GM18519 (cell line): Measurements from ENCODE around the gene RAX2.
"Not testable (repeated sequence)": the region's sequence is repeated elsewhere in the genome, so short reads cannot be mapped to it uniquely, and the experiment has no call there.

Experiments
- ATAC-seq: cut with Tn5 transposase; IDR thresholded peaks from one replicate; pipeline ENCODE4 v1.9.1; 2021; ENCODE audit warnings: mild to moderate bottlenecking, moderate library complexity; ENCODE audit not compliant: unreplicated experiment, low FRiP score

The RAX2 gene

DNA sequence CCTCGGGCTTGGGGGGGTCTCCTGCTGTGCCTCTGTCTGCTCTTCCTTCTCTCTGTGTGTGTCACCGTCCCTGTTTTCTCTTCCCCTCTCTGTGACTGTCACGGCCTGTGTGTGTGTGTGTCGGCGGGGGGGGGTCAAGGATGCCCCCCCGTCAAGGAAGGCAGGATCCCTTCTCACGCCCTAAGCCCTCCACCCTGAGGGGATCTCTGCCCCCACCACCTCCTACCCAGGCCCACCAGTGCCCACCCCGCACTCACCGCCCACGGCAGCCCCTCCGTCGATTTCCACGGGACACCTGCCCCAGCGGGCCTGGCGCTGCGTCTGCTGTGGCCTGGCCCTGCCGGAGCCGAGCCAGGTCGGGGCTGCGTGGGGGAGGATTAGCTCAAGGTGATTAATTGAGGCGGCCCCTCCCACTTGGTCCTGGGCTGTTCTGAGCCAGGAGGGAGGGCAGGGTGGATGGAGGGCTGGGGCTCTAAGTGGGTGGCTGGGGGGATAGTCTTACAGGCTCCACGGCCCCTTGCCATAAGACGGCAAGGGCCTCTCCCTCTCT is at the start of gene RAX2:
Gene RAX2, minus strand, starts transcription at position 323 of the 550 bp plus-strand sequence. CDS start 486 bp downstream, outside the sequence.
- no peak for ATAC-seq

DNA sequence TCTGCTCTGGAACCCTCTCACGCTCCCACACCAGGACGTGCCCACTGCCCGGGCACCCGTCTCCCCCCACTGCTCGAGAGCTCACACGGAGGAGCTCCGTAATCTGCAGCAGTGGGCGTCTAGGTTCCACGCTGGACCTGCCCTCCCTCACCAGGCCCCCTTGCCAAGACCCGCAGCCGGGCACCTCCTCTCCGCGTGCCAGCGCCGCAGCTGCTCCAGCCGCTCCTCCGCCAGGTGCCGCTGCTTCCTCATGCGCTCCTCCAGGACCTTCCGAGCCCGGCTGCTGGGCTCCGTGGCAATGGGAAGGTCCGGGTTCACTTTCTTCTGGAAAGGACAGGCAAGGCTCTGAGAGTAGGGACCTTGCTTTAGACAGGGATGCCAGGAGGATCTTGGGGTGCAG is 49.1 kb upstream of the RAX2 start:
- no peak for ATAC-seq

DNA sequence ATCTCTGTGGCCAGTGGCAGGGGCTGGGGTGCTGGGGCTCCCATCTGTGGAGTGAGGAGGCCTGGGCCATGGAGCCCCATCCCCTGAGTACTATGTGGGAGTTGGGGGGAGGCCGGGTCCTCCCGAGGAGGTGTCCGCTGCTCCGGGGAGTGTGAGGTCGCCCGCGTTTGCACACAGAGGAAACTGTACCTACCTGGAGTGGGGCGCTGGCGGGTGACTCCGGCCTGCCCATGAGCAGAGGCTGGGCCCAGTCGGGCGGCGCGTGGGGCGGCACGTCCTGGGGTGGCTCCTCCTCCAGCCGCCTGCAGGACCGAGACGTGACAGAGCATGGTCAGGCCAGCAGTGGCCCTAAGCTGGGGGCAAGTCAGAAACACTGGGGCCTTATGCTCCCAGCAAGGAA is 48.0 kb upstream of the RAX2 start:
- no peak for ATAC-seq

DNA sequence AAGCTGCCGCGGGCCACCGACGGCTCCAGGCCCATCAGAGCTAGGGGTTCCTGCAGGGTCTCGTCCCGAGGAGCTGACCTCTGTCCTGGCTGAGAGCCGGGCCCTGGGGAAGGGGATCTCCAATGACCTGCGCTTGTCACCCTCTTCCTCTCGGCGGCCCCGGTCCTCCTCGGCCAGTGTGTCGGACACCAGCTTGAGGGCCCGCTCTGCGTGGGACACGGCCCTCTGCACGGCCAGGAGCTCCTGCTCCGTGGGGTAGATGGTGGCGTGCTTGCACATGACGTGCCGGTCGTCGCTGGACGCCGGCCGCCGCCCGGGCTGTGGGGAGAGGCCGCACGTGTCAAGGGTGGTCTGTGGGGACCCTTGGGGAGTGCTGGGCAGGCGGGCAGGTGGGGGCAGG is 46.9 kb upstream of the RAX2 start:
- no peak for ATAC-seq

DNA sequence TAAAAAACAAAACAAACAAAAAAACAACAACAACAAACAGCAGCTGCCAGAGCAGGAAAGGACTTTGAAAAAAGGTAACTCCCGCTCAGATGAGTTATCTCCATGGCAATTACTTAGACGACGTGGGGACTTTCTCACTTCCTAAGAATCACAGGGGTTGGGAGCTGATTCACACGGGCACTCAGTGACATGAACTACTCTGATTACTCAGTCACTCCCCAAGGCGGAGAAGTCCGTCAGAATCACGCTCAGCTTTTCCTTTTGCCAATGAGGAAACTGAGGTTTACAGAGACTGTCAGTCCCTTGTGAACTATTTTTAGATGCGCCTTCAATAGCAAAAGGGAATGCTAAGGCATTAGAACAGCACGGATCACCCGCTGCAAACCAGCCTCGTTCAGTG is 46.4 kb upstream of the RAX2 start:
- no peak for ATAC-seq

DNA sequence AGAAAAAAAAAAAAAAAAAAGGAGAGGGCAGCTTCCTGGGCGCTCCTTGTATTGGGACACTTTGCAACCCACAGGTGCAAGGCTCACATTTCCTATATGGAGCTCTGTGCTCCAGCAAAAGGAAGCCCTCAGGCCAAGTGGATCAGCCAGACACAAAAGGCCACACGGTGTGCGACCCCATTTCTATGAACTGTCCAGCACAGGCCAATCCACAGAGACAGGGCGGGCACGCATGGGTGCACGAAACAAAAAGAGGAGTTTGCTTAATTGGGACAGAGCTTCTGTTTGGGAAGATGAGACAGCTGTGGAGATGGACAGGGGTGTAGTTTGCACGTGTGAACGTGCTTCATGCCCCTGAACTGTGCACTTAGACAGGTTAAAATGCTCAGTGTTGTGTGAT is 45.7 kb upstream of the RAX2 start:
- no peak for ATAC-seq

DNA sequence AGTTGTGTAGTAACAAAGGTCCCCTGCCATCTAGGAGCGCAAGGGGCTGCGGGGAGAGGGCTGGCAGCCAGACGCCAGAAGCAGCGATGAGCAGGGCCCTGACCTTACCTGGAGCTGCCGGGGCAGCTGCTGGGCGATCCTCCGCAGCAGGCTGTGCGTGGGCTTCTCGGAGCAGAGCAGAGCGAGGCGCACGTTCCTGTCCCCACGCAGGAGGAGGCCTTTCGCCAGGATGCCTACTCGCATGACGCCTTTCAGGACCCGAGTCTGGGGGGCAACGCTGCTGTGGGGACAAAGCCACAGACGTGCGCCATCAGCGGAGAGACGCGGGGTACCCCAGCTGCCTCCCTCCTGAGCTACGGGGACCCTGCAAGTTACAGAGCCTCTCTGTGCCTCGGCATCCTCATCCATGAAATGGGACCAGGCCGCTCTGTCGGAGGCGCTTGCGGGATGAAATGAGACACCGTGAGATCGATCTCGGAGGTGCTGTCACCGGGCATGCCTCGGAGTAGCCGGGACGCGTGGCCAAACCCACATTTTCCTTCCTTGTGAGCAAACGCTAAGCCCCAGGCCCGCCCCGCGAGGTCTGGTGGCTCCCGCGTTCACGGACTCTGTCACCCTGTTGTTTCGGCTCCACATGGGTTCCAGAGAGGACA is 44.7 kb upstream of the RAX2 start:
- ATAC-seq = no peak

DNA sequence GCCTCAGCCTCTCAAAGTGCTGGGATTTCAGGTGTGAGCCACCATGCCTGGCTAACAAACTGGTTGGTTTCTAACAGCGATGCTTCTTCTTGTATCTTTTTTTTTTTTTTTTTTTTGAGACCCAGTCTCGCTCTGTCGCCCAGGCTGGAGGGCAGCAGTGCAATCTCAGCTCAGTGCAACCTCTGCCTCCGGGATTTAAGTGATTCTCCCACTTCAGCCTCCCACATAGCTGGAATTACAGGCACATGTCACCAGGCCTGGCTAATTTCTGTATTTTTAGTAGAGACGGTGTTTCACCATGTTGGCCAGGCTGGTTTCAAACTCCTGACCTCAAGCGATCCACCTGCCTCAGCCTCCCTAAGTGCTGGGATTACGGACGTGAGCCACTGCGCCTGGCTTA is 44.1 kb upstream of the RAX2 start:
- ATAC-seq = not testable (repeated sequence)

DNA sequence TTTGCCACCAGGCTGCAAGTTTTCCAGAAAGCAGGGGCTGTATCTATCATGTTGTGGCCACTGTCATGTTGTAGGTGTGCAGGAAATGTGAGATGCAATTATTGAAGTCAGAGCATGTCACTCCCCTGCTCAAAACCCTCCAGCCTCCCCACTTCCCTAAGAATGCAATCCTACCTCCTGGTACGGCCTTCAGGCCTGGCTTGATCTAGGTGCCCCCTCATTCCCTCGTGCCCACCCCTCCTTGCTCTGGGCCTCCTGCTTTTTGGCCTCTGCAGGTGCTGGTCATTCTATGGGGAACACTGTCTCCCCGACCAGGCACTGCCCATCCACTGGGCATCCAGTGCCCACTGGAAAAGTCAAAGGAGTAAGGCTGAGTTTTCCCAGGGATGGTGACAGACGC is 42.6 kb upstream of the RAX2 start:
- no peak for ATAC-seq

DNA sequence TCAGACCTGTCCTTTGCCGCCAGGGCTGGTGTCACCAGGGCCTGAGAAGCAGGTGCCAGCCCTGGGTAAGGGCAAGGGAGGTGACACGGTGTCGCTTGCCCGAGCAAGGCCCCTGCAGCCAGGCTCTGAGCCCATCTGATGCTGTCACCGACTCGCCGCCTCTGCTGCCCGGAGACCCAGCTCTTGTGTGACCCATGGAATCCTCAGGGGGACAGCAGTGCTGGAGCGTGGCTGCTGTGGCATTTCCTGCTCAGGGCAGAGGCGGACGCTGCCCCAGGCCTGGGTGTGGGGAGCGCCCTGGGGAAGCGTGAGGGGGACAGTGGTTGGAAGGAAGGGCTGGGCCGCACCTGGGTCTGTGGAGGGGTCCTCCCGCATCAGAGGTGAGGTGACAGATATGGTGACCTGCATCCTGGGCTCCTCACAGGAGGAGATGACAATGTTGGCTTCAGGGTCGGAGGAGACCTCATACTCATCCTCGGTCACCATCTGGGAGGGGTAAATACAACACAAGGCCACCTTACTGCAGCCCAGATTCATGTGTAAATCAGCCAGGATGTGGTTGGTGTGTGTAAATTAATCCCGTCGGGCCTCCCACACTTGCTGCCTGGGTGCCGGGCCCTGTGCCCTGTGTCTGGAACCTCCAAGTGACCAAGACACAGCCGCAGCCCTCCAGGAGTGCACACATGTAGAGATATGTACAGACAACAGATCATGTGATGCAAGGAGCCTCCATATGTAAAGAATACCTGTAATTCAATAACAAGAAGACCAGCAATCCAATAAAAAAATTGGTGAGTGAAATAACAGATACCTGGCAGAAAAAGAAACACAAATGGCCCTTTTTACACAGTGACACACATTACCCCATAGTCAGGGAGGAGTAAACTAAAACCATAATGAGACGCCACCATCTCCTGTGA is 41.7 kb upstream of the RAX2 start:
- no peak for ATAC-seq

DNA sequence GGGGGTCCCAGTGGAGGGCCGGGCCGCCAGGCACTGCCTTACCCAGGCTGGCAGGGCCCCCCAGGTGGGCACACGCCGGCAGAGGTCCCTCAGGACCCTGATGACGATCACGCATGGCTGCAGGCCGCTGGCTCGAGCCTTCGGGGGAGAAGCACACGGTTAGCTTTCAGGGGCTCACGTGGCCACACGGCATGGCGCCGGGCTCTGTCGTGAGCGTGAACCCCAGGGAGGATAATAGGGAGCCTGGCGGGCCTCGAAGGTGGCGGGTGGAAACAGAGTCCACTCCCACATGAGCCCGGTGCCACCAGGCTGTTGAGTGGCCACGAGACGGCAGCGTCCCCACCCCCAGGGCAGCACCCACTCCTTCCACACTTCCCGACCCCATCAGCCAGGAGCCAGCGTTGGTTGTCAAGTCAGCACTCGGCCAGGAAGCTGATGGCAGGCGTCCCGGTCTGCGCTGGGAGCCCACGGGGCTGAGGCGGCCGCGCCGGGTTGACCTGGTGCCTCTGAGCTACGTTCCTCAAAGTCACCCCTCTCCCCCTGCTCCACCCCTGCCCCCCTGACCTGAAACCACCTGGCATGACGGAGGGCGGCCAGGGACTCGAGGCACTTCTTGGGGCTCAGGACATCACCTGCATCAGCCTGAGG is 38.8 kb upstream of the RAX2 start:
- ATAC-seq = no peak

DNA sequence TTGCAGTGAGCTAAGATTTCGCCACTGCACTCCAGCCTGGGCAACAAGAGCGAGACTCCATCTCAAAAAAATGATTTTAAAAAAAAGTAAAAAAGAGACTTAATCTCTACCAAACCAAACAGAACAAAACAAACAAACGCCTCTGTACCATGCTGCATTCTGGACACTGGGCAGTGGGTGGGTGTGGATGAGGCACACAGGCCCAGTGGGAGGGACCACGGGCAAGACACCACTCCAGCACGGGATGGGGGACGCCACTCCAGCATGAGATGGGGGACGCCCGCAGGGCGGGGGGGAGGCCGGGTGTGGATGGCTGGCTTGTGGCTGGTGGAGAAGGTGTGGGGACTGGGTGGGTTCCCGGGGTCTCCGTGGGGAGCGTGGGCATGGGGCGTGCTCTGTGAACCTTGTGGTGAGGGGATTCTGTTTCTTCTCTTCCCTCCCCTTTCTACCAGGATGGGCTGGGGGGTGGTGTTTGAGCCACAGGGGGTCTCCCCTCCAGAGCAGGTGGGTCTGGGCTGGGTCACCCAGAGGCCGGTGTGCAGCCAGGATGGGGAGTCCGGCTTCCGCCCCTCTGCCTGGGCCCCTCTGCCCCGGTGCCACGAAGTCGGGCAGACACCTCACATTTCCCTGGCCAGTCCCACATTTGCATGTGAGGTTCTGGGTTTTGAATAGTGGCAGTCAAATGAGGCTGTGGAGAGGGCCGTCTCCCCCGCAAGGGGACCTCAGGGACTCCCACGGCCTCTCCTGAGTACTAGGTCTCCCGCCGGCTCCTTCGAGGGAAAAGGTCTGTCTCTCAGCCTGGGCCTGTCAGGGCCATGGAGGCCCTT is 38.1 kb upstream of the RAX2 start:
- ATAC-seq = no peak

DNA sequence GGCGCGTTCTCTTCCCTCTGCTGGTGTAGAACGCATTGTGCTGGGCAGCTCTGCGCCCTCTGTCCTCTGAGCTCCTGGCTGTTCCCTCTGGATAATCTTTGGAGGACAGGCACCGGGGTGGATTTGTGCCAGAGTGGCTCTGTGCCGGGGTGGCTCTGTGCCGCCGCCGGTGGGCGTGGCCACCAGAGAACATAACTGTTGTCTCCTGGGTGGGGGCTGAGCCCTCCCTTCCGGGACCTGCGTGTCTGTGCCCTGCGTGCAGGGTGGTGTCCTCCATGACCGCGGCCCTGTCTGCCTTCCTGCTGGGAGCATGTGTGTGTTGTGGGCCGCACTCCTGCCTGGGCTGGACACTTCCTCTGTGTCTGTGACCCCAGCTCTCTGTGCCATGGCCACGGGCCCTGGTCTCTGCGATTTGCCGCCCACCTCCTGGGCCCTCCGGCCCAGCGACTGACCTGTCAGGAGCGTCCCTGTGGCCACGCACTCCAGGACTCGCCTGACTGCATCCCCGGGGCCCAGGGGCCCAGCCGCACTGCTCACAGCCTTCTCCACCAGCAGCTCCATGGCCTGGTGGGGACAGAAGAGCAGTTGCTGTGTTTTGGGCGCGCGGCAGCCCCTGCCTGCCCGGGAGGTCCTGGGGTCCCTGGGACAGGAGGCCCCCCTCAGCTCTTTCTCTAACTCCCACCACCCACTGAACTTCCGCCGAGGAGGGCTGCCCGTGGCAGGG is 36.6 kb upstream of the RAX2 start:
- ATAC-seq = no peak

DNA sequence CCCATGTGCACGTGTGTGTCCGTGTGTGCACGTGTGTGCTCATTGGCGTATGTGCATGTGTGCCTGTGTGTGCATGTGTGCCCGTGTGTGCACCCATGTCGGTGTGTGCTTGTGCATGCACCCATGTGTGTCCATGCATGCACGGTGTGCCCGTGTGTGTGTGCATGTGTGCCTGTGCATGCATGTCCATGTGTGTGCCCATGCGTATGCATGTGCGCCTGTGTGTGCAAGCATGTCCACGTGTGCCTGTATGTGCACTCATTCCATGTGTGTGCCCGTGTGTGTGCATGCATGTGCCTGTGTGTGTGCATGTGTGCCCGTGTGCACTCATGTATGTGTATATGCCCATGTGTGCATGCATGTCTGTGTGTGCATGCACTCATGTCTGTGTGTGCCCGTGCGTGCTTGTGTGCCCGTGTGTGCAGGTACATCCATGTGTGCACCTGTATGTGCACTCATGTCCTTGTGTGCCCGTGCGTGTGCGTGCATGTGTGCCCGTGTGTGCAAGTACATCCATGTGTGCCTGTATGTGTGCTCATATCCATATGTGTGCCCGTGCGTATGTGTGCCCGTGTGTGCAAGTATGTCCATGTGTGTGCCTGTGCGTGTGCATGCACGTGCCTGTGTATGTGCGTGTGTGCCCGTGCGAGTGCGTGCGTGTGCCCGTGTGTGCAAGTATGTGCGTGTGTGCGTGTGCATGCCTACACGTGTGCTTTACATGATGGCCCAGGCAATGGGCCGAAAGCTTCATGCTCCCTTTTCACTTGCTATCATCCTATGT is 35.7 kb upstream of the RAX2 start:
- ATAC-seq = no peak

DNA sequence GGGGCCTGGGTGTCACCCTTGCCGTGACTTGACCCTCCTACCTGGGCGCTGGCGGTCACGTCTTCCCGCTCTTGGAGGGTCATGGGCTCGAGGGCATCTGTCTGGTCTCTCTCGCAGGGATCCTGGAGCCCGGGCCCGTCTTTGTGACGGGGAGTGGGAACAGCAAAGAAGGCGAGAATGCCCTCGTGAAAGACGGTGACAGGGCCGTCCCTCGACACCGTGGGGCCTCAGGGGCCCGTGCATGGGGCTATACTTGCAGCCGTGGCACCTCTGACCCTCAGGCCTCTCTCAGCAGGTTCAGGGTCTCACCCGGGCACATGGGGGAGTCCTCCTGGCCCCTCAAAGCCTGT is 35.1 kb upstream of the RAX2 start:
- no peak for ATAC-seq

DNA sequence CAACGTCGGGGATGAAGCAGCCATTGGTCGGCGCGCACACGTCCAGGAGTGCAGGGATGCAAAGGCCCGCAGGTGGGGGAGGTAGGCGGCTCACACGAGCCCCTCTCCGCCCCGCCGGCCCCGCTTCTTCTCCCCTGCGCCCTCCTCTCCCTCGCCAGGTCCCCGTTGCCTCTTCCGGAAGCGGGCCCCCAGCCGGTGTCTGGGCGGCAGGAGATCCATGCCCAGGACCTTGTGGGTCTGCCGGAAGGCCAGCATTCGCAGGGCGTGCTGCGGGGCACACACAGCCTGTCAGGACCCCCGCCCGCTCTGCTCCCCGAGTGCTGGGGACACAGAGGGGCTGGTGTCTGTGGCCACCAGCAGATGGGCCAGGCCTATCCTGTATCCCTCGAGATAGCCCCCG is 33.8 kb upstream of the RAX2 start:
- no peak for ATAC-seq

DNA sequence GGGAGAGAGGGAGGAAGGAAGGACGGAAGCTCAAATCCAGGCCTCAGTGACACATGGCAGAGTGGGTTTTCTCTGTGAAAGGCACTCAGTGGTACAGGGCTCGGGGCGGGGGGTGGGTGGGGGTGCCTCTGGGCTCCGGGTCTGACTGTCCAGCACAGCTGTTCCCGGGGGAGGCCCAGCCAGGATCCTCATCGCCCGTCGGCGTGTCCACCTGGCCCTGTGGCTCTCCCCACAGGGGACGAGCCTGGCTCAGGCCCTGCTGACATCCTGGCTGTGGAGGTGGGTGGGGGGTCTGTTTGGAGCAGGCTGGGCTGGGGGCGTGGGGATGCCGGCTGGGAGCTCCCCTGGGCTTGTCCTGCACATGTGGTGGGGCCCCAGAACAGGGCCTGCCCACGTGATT is 32.4 kb upstream of the RAX2 start:
- ATAC-seq = no peak

DNA sequence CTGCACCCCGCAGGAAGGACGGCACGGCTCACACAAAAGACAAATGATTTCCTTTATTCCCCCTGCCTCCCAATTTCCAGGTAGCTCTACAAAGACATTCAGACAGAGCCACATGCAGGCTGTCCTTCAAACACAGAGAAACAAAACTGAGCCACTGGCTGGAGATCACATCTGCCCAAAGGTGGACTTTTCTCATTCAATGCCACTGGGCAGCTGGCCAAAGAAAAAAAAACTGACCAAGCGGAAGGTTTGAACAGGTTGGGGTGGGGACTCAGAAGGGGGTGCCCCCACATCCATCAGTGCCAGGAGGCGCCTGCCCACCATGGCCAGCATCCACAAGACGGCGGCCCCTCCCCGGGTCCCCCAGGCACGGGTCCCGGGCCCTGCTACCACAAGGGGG is 32.0 kb upstream of the RAX2 start:
- ATAC-seq = no peak
